Spleen (tissue), 11 donors: Measurements from ENCODE around the gene SLC7A4. TPM values are rescaled to one million over a fixed set of nuclear protein-coding genes. Genes with fewer than 3 reads are reported as not detected.
A peak's percentile ranks its signal among the peaks of the same experiment; 100 is the strongest.

ENCODE experiments used
- DNase-seq: peaks from one replicate; pipeline ENCODE4 v3.0.0-alpha.2; 2020
- H3K27ac ChIP-seq, 8 donors: fragments of 200-600 bp; sonication (generic) in 7 of 8; 1 replicate in 4 of 8; 2 replicates in 4 of 8; pipeline versions ENCODE4 v1.5.0 to v1.8.0; 2016 to 2021; ENCODE audit warnings: inconsistent platforms in 4 of 8, mild to moderate bottlenecking in 4 of 8, moderate library complexity in 1 of 8
- H3K27me3 ChIP-seq, 7 donors: fragments of 200-600 bp; sonication (generic) in 6 of 7; replicated peaks in 1 of 7; 1 replicate in 4 of 7; 2 replicates in 3 of 7; pipeline versions ENCODE4 v1.5.0 to v1.8.0; 2016 to 2021; ENCODE audit warnings: inconsistent platforms in 3 of 7, mild to moderate bottlenecking in 1 of 7
- H3K36me3 ChIP-seq, 6 donors: fragments of 200-600 bp; sonication (generic) in 5 of 6; 1 replicate in 4 of 6; 2 replicates in 2 of 6; pipeline versions ENCODE4 v1.5.0 to v1.8.0; 2016 to 2021; ENCODE audit warnings: inconsistent platforms in 2 of 6
- H3K4me1 ChIP-seq, 6 donors: fragments of 200-600 bp; sonication (generic) in 5 of 6; 1 replicate in 3 of 6; 2 replicates in 3 of 6; pipeline versions ENCODE4 v1.5.0 to v1.8.0; 2016 to 2021; ENCODE audit warnings: inconsistent platforms in 3 of 6
- H3K4me3 ChIP-seq, 8 donors: fragments of 200-600 bp; sonication (generic) in 7 of 8; 1 replicate in 4 of 8; 2 replicates in 4 of 8; pipeline versions ENCODE4 v1.5.0 to v1.8.0; 2016 to 2021; ENCODE audit warnings: inconsistent platforms in 4 of 8, mild to moderate bottlenecking in 4 of 8, moderate library complexity in 2 of 8
- H3K9me3 ChIP-seq, 8 donors: fragments of 200-600 bp; sonication (generic) in 7 of 8; 1 replicate in 4 of 8; 2 replicates in 4 of 8; pipeline versions ENCODE4 v1.5.0 to v1.8.0; 2016 to 2021; ENCODE audit warnings: inconsistent platforms in 4 of 8
- POLR2A ChIP-seq, 3 donors: fragments of 450-650 bp; IDR thresholded peaks; one replicate each; pipeline ENCODE4 v1.5.1; 2017; ENCODE audit warnings: antibody characterized with exemption in 3 of 3, mild to moderate bottlenecking in 1 of 3
- POLR2AphosphoS5 ChIP-seq, 3 donors: sonication (generic); formaldehyde crosslinking; IDR thresholded peaks; one replicate each; pipeline ENCODE4 v1.5.1; 2017; ENCODE audit warnings: antibody characterized with exemption in 3 of 3
- WGBS, 5 donors: extraction: QIAGEN DNeasy Blood & Tissue Kit in 3 of 5; methylation state at CpG; one replicate each; pipeline versions ENCODE4 v1.1.5 to v1.1.7; 2013 to 2018; 5-methylcytosine and 5-hydroxymethylcytosine counted together
- intact Hi-C: fragments of 100-400 bp; cut with DNase I; formaldehyde crosslinking; loops from one replicate; pipeline ENCODE4 v1.15.0; 2023; ENCODE audit warnings: low total_unique reads
- polyA plus RNA-seq, 3 donors: library from polyadenylated mRNA; stranded (reverse); fragments of 200-250 nt; gene quantifications; one replicate each; pipeline ENCODE4 v1.2.1, GENCODE V29; 2013
- total RNA-seq, 7 donors: library from RNA; depleted of rRNA in 3 of 7; stranded (reverse); fragments of >200 nt in 3 of 7; fragmentation: NEBNext Ultra II Directional in 4 of 7; extraction: Animal tissue kit (Norgen Biotek cat#: 25700) in 4 of 7; gene quantifications; one replicate each; pipeline versions ENCODE4 v1.1.0 to v1.2.1, GENCODE V29; 2016 to 2021
- TF ChIP-seq, protein P1 (sequence below), 11 experiments: fragments of 200-600 bp in 7 of 11; fragments of 450-650 bp in 4 of 11; sonication (generic) in 4 of 11; IDR thresholded peaks in 8 of 11; conservative IDR thresholded peaks in 3 of 11; 1 replicate in 7 of 11; 2 replicates in 4 of 11; pipeline versions ENCODE4 v1.4.0 to v1.8.0; 2016 to 2021; ENCODE audit warnings: antibody characterized with exemption in 11 of 11, inconsistent platforms in 4 of 11, mild to moderate bottlenecking in 1 of 11
- donor health status: healthy with polysubstance abuse.
- donor health status: DM: no; HTN: no; CAD: no; lungs with moderate emphysema.
- donor health status: DM: no; HTN: no; CAD: no.
- donor health status: Bipolar disorder and iron deficiency.
- donor health status: healthy.
- donor health status: DM: no; HTN: no; CAD: no.
- donor health status: DM: yes; HTN: yes; CAD: no.

SLC7A4 gene
- total and polyA plus RNA-seq, 10 donors: 0.11 to 0.95 (median 0.29) TPM; not detected in 3

DNA sequence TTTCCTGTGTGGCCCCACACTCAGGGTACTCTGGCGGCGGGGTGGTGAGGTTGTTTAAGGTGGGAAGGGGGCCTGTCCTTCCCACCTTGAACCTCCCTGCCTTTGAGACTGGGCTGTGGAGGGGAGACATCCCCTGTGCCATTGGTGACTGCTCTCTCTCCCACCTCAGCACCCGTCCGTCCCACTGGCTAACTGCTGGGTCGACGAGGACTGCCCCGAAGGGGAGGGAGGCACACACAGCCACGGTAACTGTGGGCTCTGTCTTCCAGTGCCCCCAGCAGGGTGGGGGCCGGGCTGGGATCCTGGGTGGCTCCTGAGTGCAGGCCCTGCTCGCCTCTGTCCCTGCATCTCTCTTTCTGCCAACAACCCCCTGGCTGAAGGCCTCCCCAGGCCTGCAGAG is 9.9 kb downstream of the SLC7A4 start:
- Histone ChIP-seq H3K4me3 (no peak overlapping the region), H3K36me3 (no peaks in the 10 kb centered on the region), H3K9me3 (no peaks in the 10 kb centered on the region), H3K4me1 (peaks cover 0 to 13% (median 0%) of the 10 kb centered on the region in 6 donors), H3K27me3 (no peaks in the 10 kb centered on the region), H3K27ac (no peak overlapping the region)
- intact Hi-C loops: no loop called here
- WGBS, 5 donors: 75 to 94% (median 86%) methylated on average over 10 of the region's 10 CpGs
- no peak for DNase-seq
- TF ChIP-seq POLR2AphosphoS5 (IDR thresholded peaks at IDR 0.05) (no peak), POLR2A (IDR thresholded peaks at IDR 0.05) (no peak)
- TF ChIP-seq, protein P1, sequence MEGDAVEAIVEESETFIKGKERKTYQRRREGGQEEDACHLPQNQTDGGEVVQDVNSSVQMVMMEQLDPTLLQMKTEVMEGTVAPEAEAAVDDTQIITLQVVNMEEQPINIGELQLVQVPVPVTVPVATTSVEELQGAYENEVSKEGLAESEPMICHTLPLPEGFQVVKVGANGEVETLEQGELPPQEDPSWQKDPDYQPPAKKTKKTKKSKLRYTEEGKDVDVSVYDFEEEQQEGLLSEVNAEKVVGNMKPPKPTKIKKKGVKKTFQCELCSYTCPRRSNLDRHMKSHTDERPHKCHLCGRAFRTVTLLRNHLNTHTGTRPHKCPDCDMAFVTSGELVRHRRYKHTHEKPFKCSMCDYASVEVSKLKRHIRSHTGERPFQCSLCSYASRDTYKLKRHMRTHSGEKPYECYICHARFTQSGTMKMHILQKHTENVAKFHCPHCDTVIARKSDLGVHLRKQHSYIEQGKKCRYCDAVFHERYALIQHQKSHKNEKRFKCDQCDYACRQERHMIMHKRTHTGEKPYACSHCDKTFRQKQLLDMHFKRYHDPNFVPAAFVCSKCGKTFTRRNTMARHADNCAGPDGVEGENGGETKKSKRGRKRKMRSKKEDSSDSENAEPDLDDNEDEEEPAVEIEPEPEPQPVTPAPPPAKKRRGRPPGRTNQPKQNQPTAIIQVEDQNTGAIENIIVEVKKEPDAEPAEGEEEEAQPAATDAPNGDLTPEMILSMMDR (IDR thresholded peaks at IDR 0.05 in 8 of 11, conservative IDR thresholded peaks at IDR 0.05 in 3 of 11): no peak

DNA sequence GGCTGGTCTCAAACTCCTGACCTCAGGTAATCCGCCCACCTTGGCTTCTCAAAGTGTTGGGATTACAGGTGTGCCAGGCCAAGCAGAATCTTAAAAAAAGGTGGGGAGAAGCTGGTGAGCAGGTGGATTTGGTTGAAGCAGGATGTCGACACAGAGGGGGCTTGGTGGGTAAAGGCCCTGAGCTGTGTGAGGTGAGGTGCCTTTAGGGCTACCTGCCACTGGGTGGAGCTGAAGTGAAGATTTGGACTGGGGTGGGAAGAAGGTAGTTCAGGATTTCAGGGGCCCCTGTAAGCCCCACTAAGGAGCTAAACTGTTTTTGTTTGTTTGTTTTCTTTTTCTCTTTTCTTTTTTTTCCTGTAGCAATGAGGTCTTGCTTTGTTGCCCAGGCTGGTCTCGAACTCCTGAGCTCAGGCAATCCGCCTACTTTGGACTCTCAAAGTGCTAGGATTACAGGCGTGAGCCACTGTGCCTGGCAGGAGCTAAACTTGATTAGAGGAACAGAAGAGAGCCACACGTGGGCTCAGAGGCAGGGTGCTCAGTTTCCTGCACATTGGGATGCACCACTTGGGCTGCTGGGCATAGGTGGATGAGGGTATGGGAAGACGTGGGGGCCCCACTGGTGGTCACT is 11.4 kb downstream of the SLC7A4 start:
- Histone ChIP-seq H3K27me3 (no peaks in the 10 kb centered on the region), H3K36me3 (no peaks in the 10 kb centered on the region), H3K4me1 (peaks cover 0 to 13% (median 0%) of the 10 kb centered on the region in 6 donors), H3K27ac (no peak overlapping the region), H3K4me3 (no peak overlapping the region), H3K9me3 (no peaks in the 10 kb centered on the region)
- no peak for TF ChIP-seq POLR2A (IDR thresholded peaks at IDR 0.05)
- TF ChIP-seq, protein P1 (IDR thresholded peaks at IDR 0.05 in 8 of 11, conservative IDR thresholded peaks at IDR 0.05 in 3 of 11): peak in 5 of 11 experiments; percentile 13 to 33 (median 33)
- WGBS, 5 donors: 61 to 72% (median 64%) methylated on average over 7 of the region's 7 CpGs
- intact Hi-C loops: no loop called here
- DNase-seq: no peak

DNA sequence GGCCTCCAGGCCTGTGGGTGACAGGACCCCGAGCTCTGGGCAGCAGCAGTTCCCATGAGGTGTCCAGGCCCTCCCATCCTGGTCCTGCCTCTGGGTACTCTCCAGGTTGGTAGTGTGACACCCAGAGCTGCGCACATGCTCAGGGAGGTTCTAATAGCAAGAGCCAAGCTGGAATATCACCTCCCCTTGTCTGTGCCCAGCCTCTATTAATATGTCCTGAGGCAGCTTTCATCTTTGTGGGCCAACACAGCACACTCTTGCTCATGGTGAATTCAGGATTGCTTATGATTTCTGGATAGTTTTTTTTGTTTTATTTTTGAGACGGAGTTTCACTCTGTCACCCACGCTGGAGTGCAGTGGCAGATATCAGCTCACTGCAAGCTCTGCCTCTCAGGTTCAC is 14.0 kb downstream of the SLC7A4 start:
- Histone ChIP-seq H3K36me3 (no peaks in the 10 kb centered on the region), H3K9me3 (no peaks in the 10 kb centered on the region), H3K27me3 (peaks cover 0 to 12% (median 0%) of the 10 kb centered on the region in 7 donors), H3K27ac (peak overlapping the region in 1 of 8 donors; percentile 6), H3K4me3 (no peak overlapping the region), H3K4me1 (peaks cover 13 to 28% (median 23%) of the 10 kb centered on the region in 6 donors)
- TF ChIP-seq POLR2A (IDR thresholded peaks at IDR 0.05) (no peak), POLR2AphosphoS5 (IDR thresholded peaks at IDR 0.05) (no peak)
- TF ChIP-seq, protein P1 (IDR thresholded peaks at IDR 0.05 in 8 of 11, conservative IDR thresholded peaks at IDR 0.05 in 3 of 11): no peak
- DNase-seq: no peak
- intact Hi-C loops: loop anchor here (10.0 kb wide), 1 partner anchor 54 kb away; the partner anchor contains the start of gene AIFM3
- 85 to 97% (median 90%) methylated on average over 4 of the region's 4 CpGs for WGBS, 5 donors

DNA sequence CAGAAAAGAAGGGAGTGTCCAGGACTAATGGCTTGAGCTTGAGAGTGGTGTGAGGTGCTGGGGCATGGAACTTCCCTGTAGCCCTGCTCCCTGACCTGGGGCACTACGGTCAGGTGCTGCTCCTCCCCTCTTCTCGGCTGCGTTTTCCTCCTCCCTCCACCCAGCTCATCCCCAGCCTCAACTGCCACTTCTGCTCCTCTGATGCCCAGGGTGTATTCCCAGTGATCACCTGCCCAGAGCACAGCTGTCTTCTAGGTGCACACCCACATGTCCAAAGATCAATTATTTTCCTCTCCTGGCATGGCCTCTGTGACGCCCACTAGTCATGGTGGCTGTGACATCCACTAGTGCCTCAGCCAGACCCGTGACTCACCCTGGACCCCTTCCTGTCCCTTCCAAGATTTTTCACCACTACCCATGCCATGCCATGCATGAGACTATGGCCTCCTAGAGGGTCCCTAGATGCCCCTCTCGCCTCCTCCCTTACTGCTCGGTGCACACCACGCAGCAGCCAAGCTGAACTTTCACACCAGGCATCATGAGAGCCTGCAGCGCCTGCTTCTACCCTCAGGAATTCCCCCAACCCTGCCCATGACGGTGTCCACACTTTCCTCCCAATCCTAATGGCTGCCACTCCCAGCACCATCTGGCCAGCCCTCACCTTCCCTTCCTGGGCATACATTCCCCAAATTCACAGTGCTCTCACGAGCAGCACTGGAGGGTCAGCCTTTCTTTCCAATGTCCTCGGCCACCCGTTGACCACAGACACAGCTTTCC is 15.5 kb downstream of the SLC7A4 start:
- TF ChIP-seq POLR2AphosphoS5 (IDR thresholded peaks at IDR 0.05) (no peak), POLR2A (IDR thresholded peaks at IDR 0.05) (no peak)
- TF ChIP-seq, protein P1 (IDR thresholded peaks at IDR 0.05 in 8 of 11, conservative IDR thresholded peaks at IDR 0.05 in 3 of 11): no peak
- no peaks in the 10 kb centered on the region for H3K9me3 ChIP-seq
- peaks cover 13 to 37% (median 25%) of the 10 kb centered on the region in 6 donors for H3K4me1 ChIP-seq
- no peak overlapping the region for H3K4me3 ChIP-seq
- DNase-seq: peak; percentile 56
- peaks cover 0 to 12% (median 0%) of the 10 kb centered on the region in 7 donors for H3K27me3 ChIP-seq
- peak overlapping the region in 2 of 8 donors; percentile 3 to 37 for H3K27ac ChIP-seq
- H3K36me3 ChIP-seq: no peaks in the 10 kb centered on the region
- intact Hi-C loops: loop anchor here (10.0 kb wide), 1 partner anchor 52 kb away; the partner anchor contains the start of gene AIFM3
- 82 to 86% (median 83%) methylated on average over 12 to 13 of the region's 13 CpGs for WGBS, 5 donors
